ENCODE results near the gene TMEM238.
"Not testable (repeated sequence)": the region's sequence is repeated elsewhere in the genome, so short reads cannot be mapped to it uniquely, and the experiment has no call there.

The TMEM238 gene, protein sequence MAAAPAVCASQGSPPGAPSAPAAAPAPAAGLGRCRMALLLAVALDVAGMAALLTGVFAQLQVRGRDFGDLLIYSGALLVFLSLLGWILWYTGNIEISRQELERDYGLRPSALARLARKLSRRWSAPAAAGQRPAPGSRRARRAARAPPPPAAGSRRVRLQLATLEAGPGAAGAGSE

DNA sequence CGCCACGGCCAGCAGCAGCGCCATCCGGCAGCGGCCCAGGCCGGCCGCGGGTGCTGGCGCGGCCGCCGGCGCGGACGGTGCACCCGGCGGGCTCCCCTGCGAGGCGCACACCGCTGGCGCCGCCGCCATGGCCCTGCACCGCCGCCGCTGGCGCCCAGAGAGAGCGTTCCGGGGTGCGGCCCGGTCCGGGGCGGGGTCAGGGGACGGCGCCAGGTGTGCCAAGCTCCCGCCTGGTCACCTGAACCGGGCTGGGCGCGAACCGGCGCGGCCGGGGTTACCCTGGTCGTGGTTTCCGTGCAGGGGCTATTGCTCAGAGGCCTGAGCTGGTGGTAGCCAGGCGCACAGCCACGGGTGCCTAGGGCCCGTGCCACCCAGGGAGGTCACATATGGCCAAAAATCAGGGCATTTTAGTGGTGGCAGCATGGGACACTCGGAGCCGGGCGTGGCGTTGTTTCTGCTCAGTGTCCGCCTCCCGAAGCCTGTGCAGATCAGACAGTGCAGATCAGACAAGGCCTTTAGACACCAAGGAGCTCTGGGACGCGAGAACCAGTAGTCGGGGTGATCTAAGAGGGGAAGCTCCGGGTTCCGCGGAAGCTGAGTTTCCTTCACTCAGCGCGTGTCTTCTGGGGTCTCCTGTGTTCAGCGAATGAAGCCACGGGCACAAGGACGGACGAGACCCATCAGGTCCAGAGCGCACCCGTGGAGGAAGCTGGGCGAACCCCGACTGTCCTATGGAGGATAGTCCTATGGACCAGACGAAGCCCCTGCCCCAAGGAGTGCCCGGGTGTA is at the start of gene TMEM238:
TMEM238 (minus strand) TSS at position 162 of the 789 bp plus-strand sequence; CDS start at position 129, 33 bp downstream.
- peak in 1 of 3 experiments; percentile 47 for DNase-seq (ENCODE audit: low read depth in 3 of 3)

DNA sequence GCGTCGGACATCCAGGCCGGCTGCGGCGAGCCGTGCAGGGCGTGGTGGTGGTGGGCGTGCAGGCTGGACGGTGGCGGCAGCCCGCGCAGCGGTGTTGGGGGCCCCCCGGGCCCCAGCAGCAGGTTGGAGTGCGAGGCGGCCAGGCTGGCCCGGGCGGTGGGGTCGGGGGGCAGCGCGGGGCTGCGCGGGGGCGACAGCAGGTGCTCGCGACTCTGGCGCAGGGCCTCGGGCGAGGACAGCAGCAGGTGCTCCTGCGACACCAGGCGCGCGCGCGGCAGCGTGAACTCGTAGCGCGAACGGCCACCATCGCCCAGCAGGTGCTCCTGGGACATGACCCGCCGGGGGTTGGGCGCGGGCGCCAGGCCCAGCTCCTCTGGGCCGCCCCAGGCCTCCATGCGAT is 49.2 kb upstream of the TMEM238 start:
- no peak for DNase-seq (ENCODE audit: low read depth in 3 of 3)

DNA sequence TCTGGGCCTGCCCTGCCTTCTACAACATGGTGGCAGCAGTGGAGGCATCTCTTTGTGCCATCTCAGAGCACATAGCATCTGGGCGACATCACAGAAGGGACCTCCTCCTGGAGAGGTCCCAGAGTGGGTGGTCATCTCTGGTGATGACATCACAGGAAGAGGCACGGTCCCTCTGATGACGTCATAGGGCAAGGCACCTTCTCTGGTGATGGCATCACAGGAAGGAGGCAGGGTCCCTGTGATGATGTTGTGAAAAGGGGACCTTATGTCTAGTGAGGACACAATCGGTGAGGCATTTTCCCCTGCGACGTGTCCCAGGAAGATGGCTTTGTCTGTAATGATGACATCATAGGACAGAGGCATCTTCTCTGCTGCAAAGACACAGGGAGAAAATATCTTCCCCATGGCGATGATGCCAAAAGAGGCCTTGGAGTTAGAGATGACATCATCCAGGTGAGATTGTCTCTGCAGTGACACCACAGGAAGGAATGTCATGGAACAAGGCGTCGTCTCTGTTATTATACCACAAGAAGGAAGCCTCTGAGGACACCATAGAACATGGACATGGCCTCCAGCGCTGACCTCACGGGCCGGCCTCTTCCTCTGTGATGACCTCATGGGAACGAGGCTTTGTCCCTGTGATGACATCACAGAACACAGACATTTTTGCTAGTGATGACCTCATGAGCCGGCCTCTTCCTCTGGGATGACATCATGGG is 48.3 kb upstream of the TMEM238 start:
- DNase-seq (ENCODE audit: low read depth in 3 of 3): no peak

DNA sequence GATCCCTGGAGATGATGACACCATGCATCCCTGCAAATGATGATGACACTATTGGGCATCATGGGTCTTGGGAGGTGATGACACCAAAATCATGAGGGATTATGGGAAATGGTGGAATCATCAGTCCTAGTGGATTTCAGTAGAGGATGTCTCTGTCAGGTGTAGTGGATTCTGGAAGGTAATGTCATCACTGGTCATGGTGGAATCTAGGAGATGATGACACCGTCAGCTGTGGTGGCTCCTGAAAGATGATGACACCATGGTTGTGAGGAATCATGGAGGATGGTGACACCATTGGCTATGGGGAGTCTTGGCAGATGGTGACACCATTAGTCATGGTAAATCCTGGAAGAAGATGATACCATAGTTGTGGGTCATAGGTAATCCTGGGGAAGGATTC is 47.1 kb upstream of the TMEM238 start:
- no peak for DNase-seq (ENCODE audit: low read depth in 3 of 3)

DNA sequence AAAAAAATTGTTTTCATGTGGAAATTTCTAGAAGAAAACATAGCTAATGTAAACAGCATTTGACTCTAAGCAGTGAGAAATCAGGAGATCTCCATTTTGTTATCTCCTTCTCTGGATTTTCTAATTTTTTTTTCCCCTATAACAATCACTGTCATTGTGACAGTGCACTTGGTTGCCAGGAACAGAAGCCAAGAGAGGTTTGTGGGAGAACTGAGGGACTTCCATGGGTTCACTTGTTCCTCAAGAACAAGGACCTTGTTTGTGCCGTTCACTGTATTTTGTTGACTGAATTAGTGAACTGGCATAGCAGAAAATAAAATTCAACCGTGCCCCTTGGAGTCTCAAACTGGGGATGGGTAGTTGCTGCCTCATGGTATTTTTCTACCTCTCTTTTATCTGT is 42.0 kb upstream of the TMEM238 start:
- DNase-seq (ENCODE audit: low read depth in 3 of 3): no peak

DNA sequence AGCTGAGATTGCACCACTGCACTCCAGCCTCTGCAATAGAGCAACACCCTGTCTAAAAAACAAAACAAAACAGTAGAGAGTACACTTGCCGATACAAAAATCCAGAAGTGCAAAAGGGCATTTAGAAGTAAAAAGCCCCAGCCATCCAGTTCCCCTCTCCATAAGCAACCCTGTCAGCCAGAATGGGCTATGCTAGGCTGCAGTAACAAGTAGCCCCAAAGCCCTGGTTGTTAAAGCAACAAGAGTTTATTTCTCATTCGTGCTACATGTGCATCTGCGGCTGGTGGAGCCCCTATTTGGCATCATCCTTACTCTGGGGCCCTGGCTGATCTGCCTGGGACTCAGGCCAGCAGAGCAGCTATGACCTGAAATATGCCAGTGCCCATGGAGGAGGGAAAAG is 40.4 kb upstream of the TMEM238 start:
- DNase-seq (ENCODE audit: low read depth in 3 of 3): no peak

DNA sequence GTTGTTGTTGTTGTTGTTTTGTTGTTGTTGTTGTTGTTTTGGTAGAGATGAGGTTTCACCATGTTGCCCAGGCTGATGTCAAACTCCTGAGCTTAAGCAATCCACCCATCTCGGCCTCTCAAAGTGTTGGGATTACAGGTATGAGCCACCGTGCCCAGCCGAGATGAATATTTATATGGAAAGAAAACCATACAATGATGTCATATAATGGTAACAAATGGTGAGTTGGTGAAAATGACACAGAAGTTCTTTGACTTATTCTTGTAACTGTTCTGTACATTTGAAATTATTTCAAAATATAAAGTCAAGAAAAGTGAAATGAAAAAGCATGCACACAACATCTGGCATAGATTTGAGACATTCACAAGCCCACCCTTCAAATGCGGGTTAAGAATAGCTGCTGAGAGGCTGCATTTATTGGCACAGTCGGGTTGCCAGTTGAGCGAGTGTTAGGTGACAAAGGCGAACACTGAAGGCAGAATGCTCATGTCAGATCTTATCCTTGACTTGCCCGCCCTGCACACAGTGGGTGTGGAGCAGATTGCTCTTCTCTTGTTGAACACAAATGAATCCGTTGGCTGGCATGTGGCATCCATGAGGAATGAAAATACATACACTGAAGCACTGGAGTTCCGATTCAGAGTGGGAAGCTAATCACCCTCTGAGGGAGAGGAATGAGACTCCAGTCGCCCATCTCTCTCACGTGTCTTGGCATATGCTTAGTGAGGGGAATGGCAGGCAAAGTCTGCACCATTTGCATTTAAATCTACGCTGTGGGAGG is 39.3 kb upstream of the TMEM238 start:
- DNase-seq (ENCODE audit: low read depth in 3 of 3): no peak

DNA sequence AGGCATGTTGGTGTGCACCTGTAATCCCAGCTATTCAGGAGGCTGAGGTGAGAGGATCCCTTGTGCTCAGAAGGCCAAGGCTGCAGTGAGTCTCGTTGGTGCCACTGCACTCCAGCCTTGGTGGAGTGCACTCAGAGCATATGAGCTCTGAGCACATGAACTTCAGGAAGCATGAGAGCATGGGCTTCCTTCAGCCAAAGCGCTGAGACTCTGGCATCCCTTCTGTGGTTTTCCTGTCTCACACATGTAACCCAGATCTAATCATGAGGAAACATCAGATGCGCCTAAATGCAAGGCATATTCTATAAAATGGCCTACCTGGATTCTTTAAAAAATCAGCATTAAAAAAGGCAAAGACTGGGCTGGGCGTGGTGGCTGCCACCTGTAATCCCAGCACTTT is 37.2 kb upstream of the TMEM238 start:
- not testable (repeated sequence) for DNase-seq (ENCODE audit: low read depth in 3 of 3)

DNA sequence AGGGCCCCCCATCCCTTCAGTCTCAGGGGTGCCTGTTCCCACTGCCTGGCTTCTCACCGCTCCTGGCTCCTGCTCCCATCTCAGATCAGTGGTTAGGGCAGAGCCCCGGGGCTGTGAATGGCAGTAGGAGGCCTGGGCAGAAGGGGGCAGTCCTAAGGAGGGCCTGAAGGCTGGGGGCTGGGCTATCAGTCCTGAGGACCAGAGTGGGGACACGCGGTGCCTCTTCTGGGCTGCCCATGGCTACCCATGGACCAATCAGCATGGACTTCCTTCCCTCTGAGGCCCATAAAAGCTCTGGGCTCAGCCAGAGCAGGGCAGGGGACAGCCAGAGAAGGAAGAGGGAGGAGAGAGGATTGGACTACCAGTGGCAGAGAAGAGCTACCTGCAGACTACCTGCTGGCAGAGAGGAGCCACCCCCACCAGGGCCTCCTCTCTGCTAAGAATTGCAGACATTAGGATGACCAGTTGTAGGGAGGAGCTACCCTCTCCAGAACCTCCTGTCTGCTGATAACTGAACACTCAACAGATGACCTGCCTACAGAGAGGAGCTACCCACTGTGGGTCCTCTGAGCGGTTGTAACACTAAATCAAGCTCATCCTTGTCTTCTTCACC is 35.6 kb upstream of the TMEM238 start:
- no peak for DNase-seq (ENCODE audit: low read depth in 3 of 3)

DNA sequence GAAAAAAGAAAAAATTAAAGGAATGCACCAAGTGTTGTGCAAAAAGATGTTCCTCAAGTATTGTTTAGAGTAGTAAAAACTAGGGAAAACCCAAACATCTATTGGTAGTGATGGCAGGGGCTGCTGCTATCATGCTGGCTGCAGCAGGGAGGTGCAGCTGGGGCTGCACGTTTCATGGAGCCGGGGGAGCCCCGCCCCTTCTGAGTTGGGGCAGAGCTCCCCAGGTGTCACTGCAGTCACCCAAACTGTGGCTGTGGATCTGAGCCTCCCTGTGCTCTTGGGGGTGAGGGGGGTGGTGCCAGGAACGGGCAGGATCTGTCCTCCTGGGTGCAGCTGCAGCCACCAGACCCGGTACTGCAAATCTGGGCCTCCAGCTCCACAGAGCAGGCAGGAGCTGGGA is 35.0 kb upstream of the TMEM238 start:
- DNase-seq (ENCODE audit: low read depth in 3 of 3): no peak

DNA sequence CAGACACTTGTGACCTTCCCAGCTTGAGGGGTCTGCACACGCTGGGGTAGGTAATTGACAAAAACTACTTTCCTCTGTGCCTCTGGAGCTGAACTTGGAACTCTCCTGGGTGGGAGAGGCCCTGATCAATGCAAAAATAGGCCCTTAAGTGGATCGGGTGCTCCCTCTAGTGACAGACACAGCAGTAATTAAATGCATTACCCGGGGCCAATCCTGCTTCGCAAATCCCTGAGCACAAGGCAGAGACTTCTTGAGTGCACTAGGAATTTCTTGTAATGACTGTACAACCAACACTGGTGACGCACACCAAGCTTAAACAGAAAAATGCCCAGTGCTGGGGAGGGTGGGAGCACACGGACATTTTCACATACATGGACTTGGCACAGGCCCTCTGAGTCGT is 34.1 kb upstream of the TMEM238 start:
- peak in 1 of 3 experiments; percentile 22 for DNase-seq (ENCODE audit: low read depth in 3 of 3)

DNA sequence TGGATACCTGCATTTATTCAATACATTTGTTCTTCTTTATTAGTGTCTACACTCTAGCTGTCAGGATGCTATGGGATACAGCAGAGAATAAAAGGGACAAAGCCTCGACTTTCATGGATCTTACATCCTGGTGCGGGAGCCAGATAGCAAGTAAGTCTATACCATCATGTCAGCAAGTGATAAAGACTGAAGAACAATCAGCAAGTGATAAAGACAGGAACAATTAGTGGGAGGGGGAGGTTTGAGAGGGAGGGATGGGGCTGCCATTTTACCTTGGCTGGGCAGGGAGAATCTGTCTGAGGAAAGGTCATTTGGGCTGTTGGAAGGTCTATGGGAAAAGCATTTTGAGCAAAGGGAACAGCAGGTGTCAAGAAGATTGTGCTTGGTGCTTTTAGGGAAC is 26.1 kb upstream of the TMEM238 start:
- no peak for DNase-seq (ENCODE audit: low read depth in 3 of 3)

DNA sequence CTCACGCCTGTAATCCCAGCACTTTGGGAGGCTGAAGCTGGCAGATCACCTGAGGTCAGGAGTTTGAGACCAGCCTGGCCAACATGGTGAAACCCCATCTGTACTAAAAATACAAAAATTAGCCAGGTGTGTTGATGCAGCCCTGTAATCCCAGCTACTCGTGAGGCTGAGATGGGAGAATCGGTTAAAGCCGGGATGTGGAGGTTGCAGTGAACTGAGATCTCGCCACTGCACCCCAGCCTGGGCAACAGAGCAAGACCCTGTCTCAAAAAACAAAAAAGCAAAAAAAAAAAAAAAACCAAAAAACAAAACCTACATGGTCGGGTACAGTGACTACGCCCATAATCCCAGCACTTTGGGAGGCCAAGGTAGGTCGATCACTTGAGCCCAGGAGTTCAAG is 25.1 kb upstream of the TMEM238 start:
- not testable (repeated sequence) for DNase-seq (ENCODE audit: low read depth in 3 of 3)

DNA sequence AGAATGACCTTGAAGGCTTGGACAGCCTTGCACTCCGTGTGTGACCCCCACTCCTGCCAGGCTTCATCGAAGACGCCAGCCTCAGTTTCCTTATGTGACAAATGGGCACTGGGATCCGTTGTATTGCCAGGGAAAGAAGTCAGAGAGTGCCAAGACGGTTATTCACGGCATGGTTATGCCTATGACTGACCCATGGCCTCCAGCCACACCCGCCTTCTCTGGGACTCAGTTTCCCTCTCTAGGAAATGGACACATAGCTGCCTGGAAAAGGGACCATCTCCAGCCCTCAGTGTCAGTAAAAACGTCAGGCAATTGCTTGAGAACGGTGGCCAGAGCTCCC is 24.4 kb upstream of the TMEM238 start:
- no peak for DNase-seq (ENCODE audit: low read depth in 3 of 3)

DNA sequence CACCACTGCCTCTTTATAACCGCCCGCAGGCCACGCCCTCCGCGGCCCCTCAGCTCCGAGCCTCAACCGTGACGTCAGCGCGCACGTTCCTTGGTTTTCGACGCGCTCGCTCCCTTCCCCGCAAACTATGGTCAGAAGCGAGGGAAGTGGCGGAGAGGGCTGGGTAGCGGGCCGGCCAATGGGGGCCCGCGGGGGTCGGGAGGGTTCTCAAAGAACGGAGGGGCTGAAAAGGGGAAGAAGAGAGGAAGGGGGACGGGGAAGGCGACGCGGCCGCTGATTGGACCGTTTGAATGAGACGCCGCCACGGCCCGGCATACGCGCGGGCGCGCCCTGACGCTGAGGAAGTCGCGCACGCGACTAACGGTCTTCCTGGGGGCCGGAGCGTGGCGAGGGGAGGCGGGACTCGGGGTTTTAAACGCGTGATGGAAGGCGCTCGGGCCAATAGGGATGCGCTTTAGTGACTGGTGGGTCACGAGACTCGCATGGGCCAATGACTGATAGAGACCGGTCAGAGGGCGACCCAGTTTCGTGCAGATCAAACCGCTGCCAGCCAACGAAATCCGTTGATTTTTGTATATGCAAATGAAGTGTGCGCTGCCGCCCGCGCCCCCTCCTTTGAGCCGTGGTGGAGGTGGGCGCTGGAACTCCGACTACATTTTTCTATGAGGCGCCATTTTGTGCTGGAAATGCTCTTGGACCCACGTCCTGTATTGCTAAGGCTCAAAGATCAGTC is 23.9 kb upstream of the TMEM238 start:
- DNase-seq (ENCODE audit: low read depth in 3 of 3): peak; percentile 90 to 96 (median 91)

DNA sequence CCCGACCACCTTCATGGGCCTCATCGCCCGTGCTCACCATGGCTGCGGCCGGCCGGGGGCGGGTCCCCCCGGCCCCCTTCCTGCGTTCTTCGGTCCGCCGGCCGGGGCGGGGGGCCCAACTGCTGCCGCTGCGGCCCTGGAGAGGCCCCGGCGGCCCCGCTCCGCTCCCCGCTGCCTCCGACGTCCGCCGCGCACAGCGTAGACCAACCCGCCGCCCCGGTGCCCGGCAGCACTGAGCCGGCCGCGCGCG is 23.4 kb upstream of the TMEM238 start, which contains the start of gene UBE2S:
UBE2S (minus strand) TSS at position 239 of the 250 bp plus-strand sequence; CDS start at position 40, 199 bp downstream.
- not testable (repeated sequence) for DNase-seq (ENCODE audit: low read depth in 3 of 3)

DNA sequence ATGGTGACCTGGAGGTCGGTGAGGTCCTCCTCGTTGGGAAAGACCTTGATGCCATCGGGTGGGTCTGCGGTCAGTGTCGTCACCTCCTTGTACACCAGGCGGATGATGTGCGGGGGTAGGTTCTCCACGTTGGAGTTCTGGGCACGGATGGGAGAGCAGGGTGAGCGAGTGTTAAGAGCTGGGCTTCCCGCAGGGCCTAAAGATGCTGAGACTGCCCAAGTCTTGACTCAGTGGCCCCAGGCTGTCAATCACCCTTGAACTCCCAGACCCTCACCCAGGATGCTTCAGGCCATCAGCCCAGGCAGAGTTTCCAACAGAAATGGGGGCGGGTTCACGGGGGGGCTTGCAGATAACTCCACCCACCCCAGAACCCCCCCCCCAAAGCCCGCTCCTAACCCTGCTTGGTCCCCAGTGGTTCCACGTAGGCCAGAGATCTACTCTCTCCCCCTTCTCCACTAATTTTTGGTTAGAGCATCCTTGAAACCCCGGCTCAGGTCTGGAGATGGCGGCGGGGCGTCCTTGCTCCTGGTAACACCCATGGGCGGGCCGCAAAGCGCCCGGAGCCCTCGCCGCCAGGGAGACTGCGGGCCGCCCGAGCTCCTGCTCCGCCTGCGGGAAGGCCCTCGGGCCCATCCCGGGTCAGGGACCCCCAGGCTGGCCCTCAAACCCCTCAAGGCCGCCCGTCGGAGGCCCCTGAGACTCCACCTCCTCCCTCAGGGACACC is 22.9 kb upstream of the TMEM238 start:
- no peak for DNase-seq (ENCODE audit: low read depth in 3 of 3)

DNA sequence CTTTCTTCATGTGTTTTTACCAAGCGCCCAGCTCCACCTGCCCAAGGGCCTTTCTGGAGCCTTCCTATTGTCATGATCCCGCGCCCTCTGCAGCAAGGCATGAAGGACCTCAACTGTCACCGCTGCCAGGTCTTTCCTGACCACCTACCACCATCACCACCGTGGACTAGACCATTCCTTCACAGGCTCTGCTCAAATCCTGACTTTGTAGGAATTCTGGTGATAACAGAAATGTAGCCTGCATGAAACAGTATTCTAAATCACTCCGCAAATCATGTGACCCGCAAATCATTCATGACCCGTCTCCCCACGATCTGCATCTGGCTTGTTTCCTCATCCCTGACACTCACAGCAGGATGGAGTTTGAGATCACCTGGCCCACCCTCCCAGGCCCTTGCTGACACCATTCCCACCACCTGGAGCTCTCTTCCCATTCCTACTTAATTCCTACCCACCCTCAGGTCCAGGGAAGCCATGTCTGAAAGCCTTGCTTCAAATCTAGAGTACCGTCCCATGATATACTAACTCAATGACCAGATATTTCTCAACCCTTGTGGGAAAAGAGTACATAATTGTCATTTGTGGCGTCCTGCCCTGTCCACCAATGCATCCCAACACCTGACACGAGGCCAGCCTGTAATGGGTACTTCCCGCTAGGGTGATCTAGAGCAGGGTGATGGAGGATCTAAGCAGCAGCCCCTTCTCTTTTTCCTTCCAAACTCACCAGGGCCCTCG is 22.2 kb upstream of the TMEM238 start:
- DNase-seq (ENCODE audit: low read depth in 3 of 3): no peak

DNA sequence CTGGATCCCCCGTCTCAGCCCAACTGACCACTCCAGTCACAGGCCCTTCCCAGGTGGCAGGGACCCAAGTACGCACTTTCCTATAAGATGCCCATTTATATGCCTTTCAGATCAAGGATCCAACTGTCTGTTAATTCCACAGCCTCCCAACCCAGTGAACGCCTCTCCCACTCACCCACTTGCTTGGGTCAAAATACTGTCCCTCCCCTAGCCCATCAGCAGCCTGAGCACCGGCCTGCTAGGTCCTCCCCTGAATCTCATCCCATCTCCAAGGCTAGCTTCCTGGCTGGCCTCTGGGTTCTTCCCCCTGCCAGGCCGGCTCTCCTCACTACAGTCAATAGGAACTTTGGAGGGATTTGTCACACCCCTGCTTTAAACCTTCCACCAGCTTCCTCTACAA is 21.5 kb upstream of the TMEM238 start:
- DNase-seq (ENCODE audit: low read depth in 3 of 3): no peak

DNA sequence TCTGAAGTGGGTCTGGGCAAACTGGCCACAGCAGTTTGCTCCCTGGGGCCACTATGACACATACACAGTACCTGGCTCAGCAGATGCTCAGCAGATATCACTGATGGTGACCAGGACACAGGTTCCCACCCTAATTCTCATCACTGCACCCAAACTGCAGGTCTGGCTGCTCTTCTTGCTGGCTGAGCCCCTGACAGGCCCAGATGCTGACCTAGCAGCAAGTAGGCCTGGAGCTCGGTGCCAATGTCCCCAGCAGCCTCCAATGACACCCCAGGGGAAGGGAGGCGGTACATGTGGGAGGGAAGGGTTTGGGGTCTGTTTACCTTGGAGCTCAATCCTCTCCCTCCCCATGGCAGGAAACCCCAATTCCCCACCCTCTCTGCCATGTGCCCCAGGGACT is 18.4 kb upstream of the TMEM238 start:
- no peak for DNase-seq (ENCODE audit: low read depth in 3 of 3)
